HCT116 (cell line): ENCODE data around the gene FRAS1.

Experiments used
- ATF3 ChIP-seq: IDR thresholded peaks from 2 replicates; pipeline ENCODE4 v1.6.1; 2012
- CEBPB ChIP-seq: IDR thresholded peaks from 2 replicates; pipeline ENCODE4 v1.6.1; 2012; ENCODE audit warnings: low read depth
- CTCF ChIP-seq, 3 experiments: fragments of 200-600 bp in 1 of 3; sonication (generic) in 1 of 3; IDR thresholded peaks in 2 of 3; conservative IDR thresholded peaks in 1 of 3; 2 replicates each; pipeline ENCODE4 v1.5.1; 2012 to 2017; ENCODE audit warnings: low read depth in 2 of 3, low read length in 2 of 3, antibody characterized with exemption in 1 of 3, borderline replicate concordance in 1 of 3, control low read depth in 1 of 3, mild to moderate bottlenecking in 1 of 3, mixed read lengths in 1 of 3, mixed run types in 1 of 3, moderate library complexity in 1 of 3; ENCODE audit not compliant: insufficient read depth in 1 of 3
- EZH2 ChIP-seq: fragments of 200-600 bp; sonication (generic); IDR thresholded peaks from 2 replicates; pipeline ENCODE4 v1.6.1; 2017; ENCODE audit warnings: antibody characterized with exemption, mixed run types
- MAX ChIP-seq: IDR thresholded peaks from 2 replicates; pipeline ENCODE4 v1.6.1; 2012
- POLR2A ChIP-seq: IDR thresholded peaks from 2 replicates; pipeline ENCODE4 v1.7.0; 2011; ENCODE audit warnings: borderline replicate concordance; ENCODE audit not compliant: insufficient read depth, insufficient read length; ENCODE audit errors: extremely low read depth
- RAD21 ChIP-seq: IDR thresholded peaks from 2 replicates; pipeline ENCODE4 v1.6.1; 2012; ENCODE audit warnings: low read depth, mild to moderate bottlenecking
- REST ChIP-seq: IDR thresholded peaks from 2 replicates; pipeline ENCODE4 v1.6.1; 2012; ENCODE audit warnings: low read depth
- SP1 ChIP-seq: IDR thresholded peaks from 2 replicates; pipeline ENCODE4 v1.6.1; 2012; ENCODE audit warnings: low read depth
- YY1 ChIP-seq: IDR thresholded peaks from 2 replicates; pipeline ENCODE4 v1.6.1; 2011; ENCODE audit warnings: low read length, low read depth, moderate library complexity, mild to moderate bottlenecking; ENCODE audit not compliant: insufficient replicate concordance; ENCODE audit errors: extremely low read depth
- ZBTB33 ChIP-seq: IDR thresholded peaks from 2 replicates; pipeline ENCODE4 v1.6.1; 2011; ENCODE audit warnings: mild to moderate bottlenecking, low read length, moderate library complexity; ENCODE audit not compliant: insufficient replicate concordance; ENCODE audit errors: extremely low read depth
- ZFX ChIP-seq: fragments of 450-650 bp; IDR thresholded peaks from 2 replicates; pipeline ENCODE4 v1.6.1; 2017
- ZNF274 ChIP-seq: fragments of 200-500 bp; sonication (Bioruptor generic); IDR thresholded peaks from 2 replicates; pipeline ENCODE4 v1.6.1; 2014; ENCODE audit warnings: mild to moderate bottlenecking, low read depth, low read length, inconsistent platforms

- TF ChIP-seq POLR2A (no peak), MAX (no peak), REST (no peak), RAD21 (no peak), CTCF (IDR thresholded peaks at IDR 0.05 in 2 of 3, conservative IDR thresholded peaks at IDR 0.05 in 1 of 3; ENCODE audit: borderline replicate concordance in 1 of 3, insufficient read depth in 1 of 3, low read depth in 2 of 3, low read length in 2 of 3) (no peak), EZH2 (no peak), ATF3 (no peak), ZFX (no peak), ZNF274 (no peak), CEBPB (no peak), ZBTB33 (no peak), YY1 (no peak), SP1 (no peak)
These were observed 132.9 kb downstream of the FRAS1 start for GRCh38 chr4:78190068-78190467.
